Left colon (tissue), 2 donors: Measurements from ENCODE around the gene KRTAP5-7. TPM values are rescaled to one million over a fixed set of nuclear protein-coding genes. Genes with fewer than 3 reads are reported as not detected.
"Not testable (repeated sequence)": the region's sequence is repeated elsewhere in the genome, so short reads cannot be mapped to it uniquely, and the experiment has no call there.

ENCODE experiments used
- ATAC-seq: fragments of 200-7000 bp; cut with Tn5 transposase; one replicate; pipeline ENCODE4 v1.9.1; 2020; ENCODE audit warnings: mild to moderate bottlenecking, moderate library complexity
- DNase-seq, 2 donors: peaks; one replicate each; pipeline ENCODE4 v3.0.0-alpha.2; 2020
- intact Hi-C, 2 donors: fragments of 100-400 bp; cut with DNase I in 1 of 2; cut with micrococcal nuclease in 1 of 2; formaldehyde crosslinking; loops; one replicate each; pipeline versions ENCODE4 v1.11.2 to v1.14.0; 2022; cut with DNase I, micrococcal nuclease
- total RNA-seq, 2 donors: library from RNA; stranded (reverse); fragmentation: NEBNext Ultra II Directional; extraction: Animal tissue kit (Norgen Biotek cat#: 25700); gene quantifications; one replicate each; pipeline ENCODE4 v1.2.1, GENCODE V29; 2021
- donor health status: DM: no; HTN: no; CAD: no.
- donor health status: DM: yes; HTN: yes; CAD: no.

KRTAP5-7 gene
- total RNA-seq, 2 donors from 2014 or later = 0.61 to 0.73 TPM

DNA sequence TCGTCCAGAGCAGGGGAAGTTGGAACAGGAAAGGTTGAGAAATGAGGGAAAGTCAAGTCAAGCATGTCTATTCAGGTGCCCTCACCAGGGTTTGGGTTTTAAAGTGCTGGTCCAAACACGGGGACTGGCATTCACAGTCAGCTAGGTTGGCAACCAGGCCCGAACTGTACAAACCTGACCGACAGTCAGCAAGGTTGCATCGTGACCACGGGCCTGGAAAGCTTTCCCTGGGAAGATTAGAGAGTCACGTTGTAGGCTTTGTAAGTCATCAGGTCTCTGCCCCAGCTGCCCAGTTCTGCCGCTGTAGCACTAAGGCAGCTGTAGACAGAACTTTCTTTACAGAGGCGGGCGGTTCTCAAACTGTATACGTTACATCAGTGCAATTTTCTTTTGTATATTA lies 45.7 kb downstream of the KRTAP5-7 start:
- ATAC-seq = no peak
- no peak for DNase-seq
- intact Hi-C loops = no loop called here

DNA sequence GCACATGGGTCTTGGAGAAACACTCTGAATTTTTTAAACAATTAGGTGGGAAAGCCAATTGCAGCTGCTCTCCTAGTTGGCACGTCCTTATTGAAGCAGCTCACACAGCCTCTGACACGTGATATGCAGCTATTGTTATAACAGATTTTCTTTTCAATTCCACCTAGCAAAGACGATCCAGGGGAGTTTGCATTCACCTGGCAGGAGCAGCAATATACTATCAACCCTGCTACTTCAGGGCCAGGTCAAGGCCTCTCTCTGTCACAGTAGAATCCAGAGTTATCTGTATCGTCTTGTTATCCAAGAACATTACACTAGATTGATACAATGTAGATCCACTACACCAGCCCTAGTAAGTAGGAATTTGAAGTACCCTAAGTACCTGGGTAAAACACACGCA lies 47.4 kb downstream of the KRTAP5-7 start:
- no peak for ATAC-seq
- DNase-seq = no peak
- intact Hi-C loops = no loop called here

DNA sequence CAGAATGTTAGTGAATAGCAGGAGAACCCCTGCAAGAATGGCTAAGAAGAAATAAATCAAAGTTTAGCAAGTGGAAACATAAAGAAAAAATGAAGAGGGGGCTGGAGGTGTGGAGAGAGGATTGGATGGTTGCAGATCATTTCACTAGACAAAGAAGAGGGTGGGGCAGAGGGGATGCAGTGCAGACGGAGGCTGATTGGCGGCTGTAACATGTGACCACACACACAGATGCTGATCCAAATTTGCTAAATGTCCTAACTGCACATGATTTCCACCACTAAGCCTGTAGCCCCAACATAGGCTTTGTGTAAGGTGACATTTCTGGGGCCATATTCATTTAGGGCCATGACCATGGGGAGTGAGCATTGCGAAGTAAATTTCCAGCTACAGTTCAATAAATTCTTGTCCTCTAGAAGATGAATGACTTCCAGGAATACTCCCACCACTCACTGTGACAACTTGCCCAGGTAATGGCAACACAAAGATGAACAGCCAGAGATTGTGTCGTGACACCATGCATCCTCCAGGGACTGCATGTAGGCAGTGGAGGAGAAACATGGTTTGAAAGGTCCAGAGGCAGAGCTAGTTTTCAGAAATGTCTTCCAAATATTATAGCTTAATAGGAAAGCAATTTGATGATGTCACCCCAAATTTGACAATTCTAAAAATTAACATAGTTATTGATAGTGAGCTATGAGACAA lies 48.8 kb downstream of the KRTAP5-7 start:
- ATAC-seq (no peak), DNase-seq (no peak)
- intact Hi-C loops = no loop called here

DNA sequence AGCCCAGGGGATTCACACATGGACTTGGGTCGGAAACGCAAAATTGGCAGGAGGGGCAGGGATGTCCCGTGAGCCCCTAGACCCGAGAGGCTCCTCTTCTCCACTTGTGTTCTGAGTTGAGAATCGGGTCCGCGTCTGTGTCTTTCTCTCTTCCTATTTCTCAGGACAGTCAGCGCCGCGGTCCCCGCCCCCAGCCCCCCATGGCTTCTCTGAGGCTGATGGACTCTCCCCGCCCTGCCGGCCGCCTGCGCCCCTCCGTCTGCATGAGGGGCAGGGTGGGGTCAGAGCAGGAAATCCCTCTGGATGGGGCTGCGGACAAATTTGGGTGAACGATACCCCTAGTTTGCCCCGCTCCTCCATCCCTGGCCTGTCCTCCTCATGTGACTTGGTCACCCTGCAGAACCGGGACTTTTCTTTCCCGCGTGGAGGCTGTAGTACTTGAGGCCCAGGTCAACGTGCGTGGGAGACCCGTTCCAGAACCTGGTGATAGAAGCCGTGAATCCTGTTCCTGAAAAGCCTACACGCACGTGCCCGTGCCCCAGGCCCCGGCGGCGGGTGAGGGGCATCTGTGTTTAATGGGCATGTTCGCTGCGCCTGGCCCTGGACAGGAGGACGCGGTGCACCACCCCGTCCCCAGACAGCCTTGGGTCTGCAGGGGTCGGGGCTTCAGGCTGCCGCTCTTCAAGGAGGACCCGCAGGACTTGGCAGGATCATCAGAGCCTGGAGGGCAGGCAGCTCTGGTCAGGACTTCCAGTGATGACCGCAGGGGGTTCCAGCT lies 49.8 kb downstream of the KRTAP5-7 start:
- DNase-seq, intact Hi-C loops, ATAC-seq: not testable (repeated sequence)

DNA sequence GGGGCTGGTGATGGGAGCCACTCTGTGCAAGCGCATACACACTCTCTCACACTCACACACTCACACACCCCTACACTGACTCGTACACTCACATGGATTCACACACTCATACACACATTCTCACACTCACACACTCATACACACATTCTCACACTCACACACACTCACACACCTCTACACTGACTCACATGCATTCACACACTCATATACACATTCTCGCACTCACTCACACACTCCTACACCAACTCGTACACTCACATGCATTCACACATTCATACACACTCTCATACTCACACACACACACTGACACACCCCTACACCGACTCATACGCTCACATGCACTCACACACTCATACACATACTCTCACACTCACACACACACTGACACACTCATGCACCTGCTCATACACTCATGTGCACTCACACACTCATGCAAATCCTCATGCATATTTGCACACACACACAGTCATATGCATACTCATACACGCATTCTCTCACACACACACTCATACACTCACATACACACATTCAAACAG lies 50.5 kb downstream of the KRTAP5-7 start:
- intact Hi-C loops = no loop called here
- DNase-seq = no peak

More for the DNA sequence above, 50.5 kb downstream of the KRTAP5-7 start:
- no peak for ATAC-seq

Other genes starting within 250 kb of the KRTAP5-7 start
- 100 to 1,000 TPM in 1 of 2 donors, 10 to 100 TPM in 1; 56.5 to 126 TPM for gene DHCR7, start 78.9 kb upstream of the KRTAP5-7 start, total RNA-seq
- gene NADSYN1, start 74.1 kb upstream of the KRTAP5-7 start, total RNA-seq = 100 to 1,000 TPM; 140 to 165 TPM
- under 1 TPM; 0.22 to 0.58 TPM for gene KRTAP5-8, start 10.8 kb downstream of the KRTAP5-7 start, total RNA-seq
- 1 to 10 TPM in 1 of 2 donors, under 1 TPM in 1; 0.61 to 1.2 TPM for gene KRTAP5-9, start 21.2 kb downstream of the KRTAP5-7 start, total RNA-seq
- gene KRTAP5-10, start 38.3 kb downstream of the KRTAP5-7 start, total RNA-seq = under 1 TPM; 0.53 to 0.58 TPM
- not detected for gene KRTAP5-11, start 55.6 kb downstream of the KRTAP5-7 start, total RNA-seq